Right hindlimb (tissue), 1 donor: ENCODE results near the gene ASNSD1.
"Not testable (repeated sequence)": the region's sequence is repeated elsewhere in the genome, so short reads cannot be mapped to it uniquely, and the experiment has no call there.

Source experiments
- DNase-seq: peaks from one replicate; pipeline ENCODE4 v3.0.0-alpha.2; 2018

Gene ASNSD1

DNA sequence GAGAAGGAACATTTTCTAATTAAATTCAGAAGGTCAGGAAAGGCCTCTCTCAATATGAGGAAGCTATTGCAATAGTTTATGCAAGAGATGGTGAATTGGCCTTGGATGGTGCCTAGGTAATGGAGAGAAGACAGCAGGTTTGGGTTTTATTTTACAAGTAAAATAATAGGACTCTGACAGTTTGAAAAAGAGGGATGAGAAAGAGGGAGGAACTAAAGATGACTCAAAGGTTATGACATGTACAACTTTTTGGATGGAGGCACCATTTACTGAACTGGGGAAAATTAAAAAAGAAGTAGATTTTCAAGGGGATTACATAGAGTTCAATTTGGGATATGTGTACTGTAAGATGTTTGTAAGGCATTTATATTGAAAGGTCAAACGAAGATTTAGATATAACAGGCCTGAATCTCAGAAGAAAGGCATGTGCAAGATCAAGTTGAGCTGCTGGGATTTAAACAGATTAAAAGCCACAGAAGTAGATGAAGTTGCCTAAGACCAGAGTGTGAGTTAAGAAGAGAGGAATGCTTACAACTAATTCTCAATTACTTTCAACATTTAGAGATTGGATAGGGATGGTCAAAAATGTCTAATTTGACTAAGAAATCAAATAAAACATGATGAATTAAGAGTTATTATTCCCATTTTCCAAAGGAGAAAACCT is 12.3 kb upstream of the ASNSD1 start:
- no peak for DNase-seq

DNA sequence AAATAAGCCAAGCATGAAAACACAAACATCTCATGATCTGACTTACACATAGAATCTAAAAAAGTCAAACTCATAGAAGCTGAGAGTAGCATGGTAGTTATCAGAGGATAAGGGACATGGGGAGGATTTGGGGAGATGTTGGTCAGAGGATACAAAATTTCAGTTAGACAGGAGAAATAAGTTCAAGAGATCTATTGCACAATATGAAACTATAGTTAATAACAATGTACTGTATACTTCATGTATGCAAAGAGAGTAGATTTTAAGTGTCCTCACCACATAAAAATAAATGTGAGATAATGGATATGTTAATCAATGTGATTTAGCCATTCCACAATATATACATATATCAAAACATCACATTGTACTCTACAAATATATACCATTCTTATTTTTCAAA is 10.0 kb upstream of the ASNSD1 start:
- no peak for DNase-seq

DNA sequence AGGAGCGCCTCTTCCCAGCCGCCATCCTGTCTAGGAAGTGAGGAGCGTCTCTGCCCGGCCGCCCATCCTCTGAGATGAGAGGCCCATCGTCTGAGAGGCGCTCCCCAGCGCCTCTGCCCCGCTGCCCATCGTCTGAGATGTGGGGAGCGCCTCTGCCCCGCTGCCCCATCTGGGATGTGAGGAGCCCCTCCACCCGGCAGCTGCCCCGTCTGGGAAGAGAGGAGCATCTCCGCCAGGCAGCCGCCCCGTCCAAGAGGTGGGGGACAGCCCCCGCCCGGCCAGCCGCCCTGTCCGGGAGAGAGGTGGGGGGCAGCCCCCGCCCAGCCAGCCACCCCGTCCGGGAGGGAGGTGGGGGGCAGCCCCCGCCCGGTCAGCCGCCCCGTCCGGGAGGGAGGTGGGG is 7.8 kb upstream of the ASNSD1 start:
- not testable (repeated sequence) for DNase-seq

DNA sequence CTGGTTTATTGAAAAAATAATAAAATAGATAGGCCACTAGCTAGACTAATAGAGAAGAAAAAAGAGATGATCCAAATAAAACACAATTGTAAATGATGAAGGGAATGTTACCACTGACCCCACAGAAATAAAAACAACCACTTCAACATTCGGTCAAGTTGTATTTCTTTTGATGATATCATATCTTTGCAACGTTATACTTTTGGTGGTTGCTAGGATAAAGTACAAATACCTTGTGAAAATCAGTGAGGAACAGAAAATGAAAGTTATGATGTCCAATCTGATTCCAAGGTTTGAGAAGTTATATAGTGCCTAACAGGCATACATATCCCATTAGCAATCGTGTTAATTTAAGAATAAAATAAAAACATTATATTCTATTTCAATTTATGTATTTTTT is 6.6 kb upstream of the ASNSD1 start:
- DNase-seq = no peak

GRCh38 chr2:189657867-189658266 is 3.4 kb upstream of the ASNSD1 start:
- DNase-seq = no peak

DNA sequence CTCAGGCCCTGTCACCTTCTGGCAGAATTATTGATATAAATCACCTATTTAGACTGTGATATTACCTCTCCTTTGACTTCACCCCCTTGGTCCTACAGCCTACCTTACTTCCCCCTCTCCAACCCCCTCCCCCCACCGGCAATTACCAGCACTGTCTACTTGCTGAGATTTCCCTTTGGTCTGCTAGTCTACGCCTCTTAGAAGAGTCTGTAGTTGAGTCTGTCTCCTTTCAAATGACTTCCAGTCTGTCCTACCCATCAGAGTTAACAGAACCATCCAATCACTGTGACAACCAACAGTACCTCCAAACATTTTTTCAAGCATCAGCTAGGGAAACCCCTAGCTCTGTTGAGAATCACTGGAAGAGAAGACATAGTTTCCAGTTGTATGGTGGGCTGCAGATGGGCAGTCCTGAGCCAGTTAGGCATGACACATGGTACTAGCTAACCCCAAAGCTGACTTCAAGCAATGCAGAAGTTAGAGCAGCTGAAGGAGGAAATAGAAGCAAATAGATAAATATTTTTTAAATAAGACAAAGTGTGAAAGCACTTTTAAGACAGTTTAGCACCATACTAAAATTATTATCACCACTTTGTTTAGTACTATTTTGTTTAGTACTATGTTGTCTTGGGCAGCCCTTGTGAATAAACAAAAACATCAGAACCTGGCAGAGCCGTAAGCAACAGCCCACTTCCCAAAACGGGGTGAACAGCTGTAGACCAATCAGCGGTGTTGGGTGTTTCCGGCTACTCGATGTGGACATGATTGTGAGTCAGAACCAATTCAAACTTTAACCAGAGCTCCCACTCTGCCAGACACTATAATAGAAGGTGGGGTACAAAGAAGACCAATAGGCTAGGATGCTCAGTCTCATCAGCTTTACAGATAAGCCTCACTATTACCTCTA is 2.7 kb upstream of the ASNSD1 start:
- DNase-seq = no peak

GRCh38 chr2:189659734-189660133 is 1.5 kb upstream of the ASNSD1 start:
- DNase-seq = no peak

DNA sequence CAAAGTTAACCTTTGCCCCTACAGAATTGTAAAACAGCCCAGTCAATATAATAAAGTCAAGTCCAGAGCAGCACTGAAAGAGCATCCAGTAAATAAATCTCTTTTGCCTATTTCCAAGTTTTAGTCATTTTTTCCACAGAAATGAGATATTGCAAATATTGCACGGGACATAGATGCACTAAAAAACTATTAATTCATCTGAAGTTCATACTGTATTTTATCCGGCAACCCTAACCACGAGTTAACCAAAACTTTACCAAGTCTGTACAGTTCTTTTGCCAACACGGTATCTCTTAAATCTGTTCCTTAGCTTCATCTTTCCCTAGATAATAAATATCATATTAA is 484 bp upstream of the ASNSD1 start:
- DNase-seq = no peak

DNA sequence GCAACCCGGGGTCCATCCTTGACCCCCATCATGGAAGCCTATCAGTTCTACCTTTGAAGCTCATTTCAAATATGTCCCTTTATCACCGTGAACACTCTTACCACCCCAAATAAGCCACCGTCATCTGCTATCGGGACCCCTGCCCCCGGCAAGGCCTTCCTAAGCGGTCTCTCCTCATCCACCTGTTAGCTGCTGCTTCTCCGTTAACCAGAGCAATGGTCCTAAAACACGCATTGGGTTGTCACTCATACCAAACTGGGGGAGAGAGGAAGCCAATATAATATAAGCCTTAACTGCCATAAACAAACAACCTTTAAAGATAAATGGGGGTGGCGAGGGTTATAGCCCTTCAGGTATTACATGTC is 680 bp downstream of the ASNSD1 start:
- no peak for DNase-seq

DNA sequence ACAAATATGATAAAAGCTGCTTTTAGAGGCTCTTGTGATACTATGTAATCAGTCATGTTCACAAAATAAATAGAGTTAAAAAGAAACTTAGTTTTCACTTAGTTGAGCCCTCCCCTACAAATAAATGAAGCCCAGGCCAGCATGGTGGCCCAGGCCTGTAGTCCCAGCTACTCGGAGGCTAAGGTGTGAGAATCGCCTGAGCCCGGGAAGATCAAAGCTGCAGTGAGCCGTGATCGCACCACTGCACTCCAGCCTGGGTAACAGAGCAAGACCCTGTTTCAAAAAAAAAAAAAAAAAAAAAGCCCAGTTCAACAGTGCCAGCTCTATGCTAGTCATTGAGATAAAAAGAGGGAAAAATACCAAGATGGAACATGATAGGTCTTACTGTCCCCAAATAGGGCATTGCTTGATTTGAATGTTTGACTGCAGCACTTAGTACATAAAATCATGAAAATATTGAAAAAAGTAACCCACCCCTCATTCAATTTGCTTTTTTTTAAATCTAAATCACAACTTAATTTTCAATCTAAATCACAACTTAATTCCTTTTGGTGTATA is 1.5 kb downstream of the ASNSD1 start:
- no peak for DNase-seq

- DNase-seq = not testable (repeated sequence)
Measured at GRCh38 chr2:189663319-189663718, 2.1 kb downstream of the ASNSD1 start.

DNA sequence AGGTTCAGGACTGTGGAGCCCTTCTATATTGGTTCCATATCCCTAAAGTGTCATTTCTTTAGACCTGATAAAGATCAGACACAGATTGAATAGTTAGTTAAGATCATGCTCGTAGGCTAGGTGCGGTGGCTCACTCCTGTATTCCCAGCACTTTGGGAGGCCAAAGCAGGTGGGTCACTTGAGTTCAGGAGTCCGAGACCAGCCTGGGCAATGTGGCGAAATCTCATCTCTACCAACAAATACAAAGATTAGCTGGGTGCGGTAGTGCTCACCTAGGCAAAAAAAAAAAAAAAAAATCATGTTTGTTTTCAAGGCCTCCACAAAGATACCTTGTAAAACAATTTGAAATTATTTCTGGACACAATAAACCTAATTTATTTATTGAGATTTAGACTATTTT is 8.7 kb downstream of the ASNSD1 start:
- no peak for DNase-seq

GRCh38 chr2:189673661-189674373 is 12.6 kb downstream of the ASNSD1 start:
- no peak for DNase-seq

- peak; percentile 94 for DNase-seq
Measured at GRCh38 chr2:189674374-189675112, 13.3 kb downstream of the ASNSD1 start, which contains the start of gene ANKAR. Gene ANKAR, plus strand, starts transcription at chr2:189674670. Its CDS starts 1,821 bp downstream, at chr2:189676491.

DNA sequence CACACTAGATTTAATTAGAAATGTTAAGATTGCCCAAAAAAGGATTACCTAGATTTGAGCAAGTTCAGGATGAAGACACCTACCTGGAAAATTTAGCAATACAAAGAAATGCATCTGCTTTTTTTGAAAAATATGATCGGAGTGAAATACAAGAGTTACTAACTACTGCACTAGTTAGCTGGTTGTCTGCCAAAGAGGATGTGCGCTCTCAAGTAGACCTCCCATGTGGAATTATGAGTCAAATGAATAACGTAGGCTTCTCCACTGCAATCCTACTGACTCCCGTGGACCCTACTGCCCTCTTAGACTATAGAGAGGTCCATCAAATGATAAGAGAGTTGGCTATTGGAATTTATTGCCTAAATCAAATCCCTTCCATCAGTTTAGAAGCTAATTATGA is 15.2 kb downstream of the ASNSD1 start:
- no peak for DNase-seq

GRCh38 chr2:189679226-189679625 is 18.0 kb downstream of the ASNSD1 start:
- no peak for DNase-seq

- no peak for DNase-seq
Measured at GRCh38 chr2:189681203-189681602, 19.9 kb downstream of the ASNSD1 start.

GRCh38 chr2:189681903-189682302 is 20.6 kb downstream of the ASNSD1 start:
- no peak for DNase-seq

GRCh38 chr2:189683348-189683747 is 22.1 kb downstream of the ASNSD1 start:
- DNase-seq = no peak

- DNase-seq = no peak
Measured at GRCh38 chr2:189684811-189685210, 23.6 kb downstream of the ASNSD1 start.

DNA sequence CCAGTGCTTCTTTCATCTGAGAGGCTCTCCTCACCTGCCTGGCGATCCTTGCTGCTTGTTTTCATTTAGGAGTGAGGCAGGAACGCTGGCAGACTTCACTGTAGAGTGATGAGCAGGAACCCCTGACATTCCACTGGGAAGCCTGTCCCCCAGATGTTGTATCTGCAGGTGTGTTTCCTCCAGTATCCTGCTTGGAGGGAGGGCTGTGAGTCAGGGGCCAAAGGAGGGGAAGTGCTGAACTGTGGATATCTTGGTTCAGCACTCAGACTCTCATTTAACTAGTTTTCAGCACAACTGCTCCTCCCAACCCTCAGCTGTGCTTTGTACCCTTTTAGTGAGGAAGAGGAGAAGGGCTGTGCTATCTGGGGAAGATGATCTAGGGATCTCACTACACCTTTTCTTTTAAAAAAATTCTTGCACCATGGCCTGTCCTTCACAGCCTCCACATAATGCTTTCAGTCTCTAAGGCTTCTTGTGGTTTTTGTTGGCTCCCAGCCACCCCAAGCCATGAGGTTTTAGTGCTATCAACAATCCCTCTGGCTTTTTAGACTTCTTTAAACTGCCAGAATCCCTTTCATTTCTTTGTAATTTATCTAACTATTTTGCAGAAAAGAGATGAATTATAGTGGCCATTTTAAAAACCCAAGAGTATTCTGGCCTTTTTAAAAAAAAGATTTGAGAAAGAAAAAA is 24.4 kb downstream of the ASNSD1 start:
- DNase-seq = no peak

- DNase-seq = not testable (repeated sequence)
Measured at GRCh38 chr2:189687796-189688195, 26.5 kb downstream of the ASNSD1 start.
